ENCODE data around the gene KIF11.

DNA sequence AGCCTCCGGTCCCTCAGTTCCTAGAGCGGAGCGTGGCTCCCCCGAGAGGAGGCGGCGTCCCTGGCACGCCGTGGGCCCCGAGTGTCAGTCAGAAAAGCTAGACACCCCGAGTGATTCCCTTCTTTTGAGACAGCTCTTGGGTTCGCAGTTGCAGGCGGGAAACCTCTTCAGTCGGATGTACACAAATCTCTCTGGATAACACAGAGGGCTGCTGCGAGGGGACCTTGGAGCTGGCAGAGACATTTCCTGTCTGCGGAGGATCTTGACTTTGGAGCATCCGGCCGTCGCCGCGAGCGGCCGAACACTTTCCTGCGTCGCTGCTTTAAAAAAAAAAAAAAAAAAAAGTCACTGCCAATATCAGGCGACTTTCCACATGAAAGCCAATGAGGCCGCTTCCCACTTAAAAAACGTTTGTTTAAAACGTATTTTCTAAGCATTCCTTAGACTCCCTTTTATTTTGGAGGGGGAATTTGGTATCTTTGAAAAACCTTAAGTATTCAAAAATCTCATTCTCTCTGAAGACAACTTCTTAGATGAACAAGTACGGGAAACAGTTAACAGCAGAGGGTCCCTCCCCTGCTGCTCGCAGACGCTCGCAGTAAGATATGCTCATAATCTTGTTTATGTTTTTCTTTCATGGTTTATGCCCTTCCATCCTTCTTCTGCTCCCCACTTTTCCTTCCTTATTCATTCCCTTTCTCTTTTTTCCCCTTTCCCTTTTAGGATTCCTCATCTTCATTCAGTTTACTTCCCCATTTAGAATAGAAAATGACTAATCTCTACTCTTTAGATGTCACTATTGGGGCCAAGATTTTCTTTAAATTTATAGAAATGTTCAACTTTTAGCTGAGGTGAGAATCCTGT, 106.8 kb downstream of the KIF11 start:
- peak; percentile 39 for TF ChIP-seq EZH2phosphoT487 (IDR thresholded peaks at IDR 0.05; ENCODE audit: unreplicated experiment)
- TF ChIP-seq, protein P1, sequence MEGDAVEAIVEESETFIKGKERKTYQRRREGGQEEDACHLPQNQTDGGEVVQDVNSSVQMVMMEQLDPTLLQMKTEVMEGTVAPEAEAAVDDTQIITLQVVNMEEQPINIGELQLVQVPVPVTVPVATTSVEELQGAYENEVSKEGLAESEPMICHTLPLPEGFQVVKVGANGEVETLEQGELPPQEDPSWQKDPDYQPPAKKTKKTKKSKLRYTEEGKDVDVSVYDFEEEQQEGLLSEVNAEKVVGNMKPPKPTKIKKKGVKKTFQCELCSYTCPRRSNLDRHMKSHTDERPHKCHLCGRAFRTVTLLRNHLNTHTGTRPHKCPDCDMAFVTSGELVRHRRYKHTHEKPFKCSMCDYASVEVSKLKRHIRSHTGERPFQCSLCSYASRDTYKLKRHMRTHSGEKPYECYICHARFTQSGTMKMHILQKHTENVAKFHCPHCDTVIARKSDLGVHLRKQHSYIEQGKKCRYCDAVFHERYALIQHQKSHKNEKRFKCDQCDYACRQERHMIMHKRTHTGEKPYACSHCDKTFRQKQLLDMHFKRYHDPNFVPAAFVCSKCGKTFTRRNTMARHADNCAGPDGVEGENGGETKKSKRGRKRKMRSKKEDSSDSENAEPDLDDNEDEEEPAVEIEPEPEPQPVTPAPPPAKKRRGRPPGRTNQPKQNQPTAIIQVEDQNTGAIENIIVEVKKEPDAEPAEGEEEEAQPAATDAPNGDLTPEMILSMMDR (conservative IDR thresholded peaks at IDR 0.05; ENCODE audit: low read depth in 2 of 2) = no peak
- no peak for TF ChIP-seq POLR2AphosphoS5 (IDR thresholded peaks at IDR 0.05; ENCODE audit: low read depth)
- no peak for TF ChIP-seq CREB1 (CRISPR knock-in tag; IDR thresholded peaks at IDR 0.05; ENCODE audit: low read depth)
- no peak for TF ChIP-seq JUNB (IDR thresholded peaks at IDR 0.05; ENCODE audit: unreplicated experiment)
- TF ChIP-seq, protein P2, sequence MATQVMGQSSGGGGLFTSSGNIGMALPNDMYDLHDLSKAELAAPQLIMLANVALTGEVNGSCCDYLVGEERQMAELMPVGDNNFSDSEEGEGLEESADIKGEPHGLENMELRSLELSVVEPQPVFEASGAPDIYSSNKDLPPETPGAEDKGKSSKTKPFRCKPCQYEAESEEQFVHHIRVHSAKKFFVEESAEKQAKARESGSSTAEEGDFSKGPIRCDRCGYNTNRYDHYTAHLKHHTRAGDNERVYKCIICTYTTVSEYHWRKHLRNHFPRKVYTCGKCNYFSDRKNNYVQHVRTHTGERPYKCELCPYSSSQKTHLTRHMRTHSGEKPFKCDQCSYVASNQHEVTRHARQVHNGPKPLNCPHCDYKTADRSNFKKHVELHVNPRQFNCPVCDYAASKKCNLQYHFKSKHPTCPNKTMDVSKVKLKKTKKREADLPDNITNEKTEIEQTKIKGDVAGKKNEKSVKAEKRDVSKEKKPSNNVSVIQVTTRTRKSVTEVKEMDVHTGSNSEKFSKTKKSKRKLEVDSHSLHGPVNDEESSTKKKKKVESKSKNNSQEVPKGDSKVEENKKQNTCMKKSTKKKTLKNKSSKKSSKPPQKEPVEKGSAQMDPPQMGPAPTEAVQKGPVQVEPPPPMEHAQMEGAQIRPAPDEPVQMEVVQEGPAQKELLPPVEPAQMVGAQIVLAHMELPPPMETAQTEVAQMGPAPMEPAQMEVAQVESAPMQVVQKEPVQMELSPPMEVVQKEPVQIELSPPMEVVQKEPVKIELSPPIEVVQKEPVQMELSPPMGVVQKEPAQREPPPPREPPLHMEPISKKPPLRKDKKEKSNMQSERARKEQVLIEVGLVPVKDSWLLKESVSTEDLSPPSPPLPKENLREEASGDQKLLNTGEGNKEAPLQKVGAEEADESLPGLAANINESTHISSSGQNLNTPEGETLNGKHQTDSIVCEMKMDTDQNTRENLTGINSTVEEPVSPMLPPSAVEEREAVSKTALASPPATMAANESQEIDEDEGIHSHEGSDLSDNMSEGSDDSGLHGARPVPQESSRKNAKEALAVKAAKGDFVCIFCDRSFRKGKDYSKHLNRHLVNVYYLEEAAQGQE (IDR thresholded peaks at IDR 0.05; ENCODE audit: unreplicated experiment) = no peak
- TF ChIP-seq EZH2 (IDR thresholded peaks at IDR 0.05; ENCODE audit: low read depth, unreplicated experiment) = peak; percentile 40
- TF ChIP-seq ZNF331 (CRISPR knock-in tag; IDR thresholded peaks at IDR 0.05; ENCODE audit: low read depth) = no peak
- TF ChIP-seq NANOG (IDR thresholded peaks at IDR 0.05; ENCODE audit: borderline replicate concordance) = no peak

Data from GM23338 (cell line).